Cardiac septum (tissue), 1 donor: ENCODE measurements around the gene PSMD14. TPM values are rescaled to one million over a fixed set of nuclear protein-coding genes. Genes with fewer than 3 reads are reported as not detected.
A peak's percentile ranks its signal among the peaks of the same experiment; 100 is the strongest.
"Not testable (repeated sequence)": the region's sequence is repeated elsewhere in the genome, so short reads cannot be mapped to it uniquely, and the experiment has no call there.

Source experiments
- DNase-seq: peaks from one replicate; pipeline ENCODE4 v3.0.0-alpha.2; 2020; ENCODE audit warnings: low spot score
- intact Hi-C: fragments of 100-400 bp; cut with DNase I; formaldehyde crosslinking; loops from one replicate; pipeline ENCODE4 v1.14.0; 2022
- long read RNA-seq: library from polyadenylated mRNA; unstranded; transcript quantifications from one replicate; pipeline ENCODE4 v2.0.0, GENCODE V29; 2021
- total RNA-seq: library from RNA; stranded (reverse); fragmentation: NEBNext Ultra II Directional; extraction: Animal tissue kit (Norgen Biotek cat#: 25700); gene quantifications from one replicate; pipeline ENCODE4 v1.2.1, GENCODE V29; 2021
- donor health status: DM: no; HTN: no; CAD: no.

The PSMD14 gene
- total RNA-seq: 46.0 TPM
- long read RNA-seq, transcript PSMD14-201 (12 exons, 1,954 nt): major isoform, 125 of 144 reads
- long read RNA-seq, partial matches to known transcripts: 6 of 144 reads
- long read RNA-seq, other reads (novel, unspliced or antisense): 13 of 144 reads

GRCh38 chr2:161308178-161308955, at the start of gene PSMD14:
TSS of gene PSMD14 (plus strand) at chr2:161308425. CDS start at chr2:161318826, 10,401 bp downstream.
- peak; percentile 98 for DNase-seq
- intact Hi-C loops: loop anchor here (5.0 kb wide), 1 partner anchor 146 kb away; the partner anchor contains the start of gene TANK

DNA sequence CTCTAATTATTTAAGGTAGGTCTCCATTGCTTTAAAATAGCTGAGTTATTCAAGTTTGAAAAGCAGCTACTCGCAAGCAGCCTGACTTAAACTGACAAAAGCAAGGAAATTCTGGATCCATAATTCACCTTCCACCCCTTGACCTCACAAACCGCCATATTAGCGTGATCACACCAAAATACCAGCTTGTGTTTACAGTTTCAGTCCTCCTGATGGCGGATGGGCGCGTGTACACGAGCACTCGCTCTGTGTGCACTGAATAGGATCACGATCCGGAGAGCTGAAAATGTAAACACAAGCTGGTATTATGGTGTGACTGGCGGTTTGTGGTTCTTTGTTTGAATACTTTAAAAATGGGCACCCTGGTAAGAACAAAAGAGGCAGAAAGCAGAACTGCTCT, 42.4 kb upstream of the PSMD14 start:
- DNase-seq: no peak
- intact Hi-C loops: no loop called here

DNA sequence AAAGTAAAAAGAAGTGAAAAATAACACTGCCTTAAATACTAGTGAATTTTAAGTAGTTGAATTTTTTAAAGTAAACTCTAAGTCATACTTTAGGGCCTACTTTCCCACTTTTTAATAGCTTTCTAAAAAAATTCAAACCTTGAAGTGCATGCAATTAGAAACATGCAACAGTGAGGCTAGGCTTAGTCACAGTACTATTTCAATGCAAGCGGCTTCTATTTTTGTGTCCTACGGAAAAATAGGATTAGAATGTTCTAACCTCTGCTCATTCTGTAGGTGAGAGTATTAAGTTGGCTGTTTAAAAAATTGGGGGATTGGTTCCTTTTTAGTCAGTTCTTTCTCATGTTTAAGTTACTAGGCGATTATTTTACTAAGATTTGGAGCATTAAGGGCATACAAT, 39.1 kb upstream of the PSMD14 start:
- DNase-seq: no peak
- intact Hi-C loops: no loop called here

GRCh38 chr2:161273038-161273760, 35.0 kb upstream of the PSMD14 start:
- intact Hi-C loops: loop anchor here (2.0 kb wide), 1 partner anchor 50 kb away; no protein-coding TSS in a partner anchor
- DNase-seq: no peak

- DNase-seq, intact Hi-C loops: not testable (repeated sequence)
Observed at GRCh38 chr2:161278564-161279229, 29.5 kb upstream of the PSMD14 start.

DNA sequence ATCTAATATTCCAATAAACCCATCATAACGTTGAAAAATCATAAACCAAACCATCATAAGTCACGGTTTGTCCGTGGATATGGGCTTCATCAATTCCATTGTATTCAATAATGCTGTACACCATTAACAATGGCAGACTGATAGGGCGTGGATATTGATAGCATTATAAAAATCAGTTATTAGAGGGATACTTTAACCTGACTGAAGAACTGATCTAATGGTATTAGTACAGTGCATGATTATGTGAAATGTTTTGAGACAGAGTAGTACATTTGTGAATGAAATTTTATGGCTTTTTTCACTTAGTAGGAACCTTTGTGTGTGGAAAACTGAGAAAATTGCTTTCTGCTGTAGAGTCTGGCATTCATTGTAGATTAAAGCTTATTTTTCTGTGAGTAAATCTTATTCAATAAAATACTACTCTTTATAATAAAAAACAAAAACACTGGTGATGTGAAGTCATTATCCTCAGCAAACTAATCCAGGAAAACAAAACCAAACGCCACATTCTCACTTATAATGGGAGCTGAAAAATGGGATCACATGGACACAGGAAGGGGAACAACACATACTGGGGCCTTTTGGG, 28.9 kb upstream of the PSMD14 start:
- DNase-seq, intact Hi-C loops: not testable (repeated sequence)

DNA sequence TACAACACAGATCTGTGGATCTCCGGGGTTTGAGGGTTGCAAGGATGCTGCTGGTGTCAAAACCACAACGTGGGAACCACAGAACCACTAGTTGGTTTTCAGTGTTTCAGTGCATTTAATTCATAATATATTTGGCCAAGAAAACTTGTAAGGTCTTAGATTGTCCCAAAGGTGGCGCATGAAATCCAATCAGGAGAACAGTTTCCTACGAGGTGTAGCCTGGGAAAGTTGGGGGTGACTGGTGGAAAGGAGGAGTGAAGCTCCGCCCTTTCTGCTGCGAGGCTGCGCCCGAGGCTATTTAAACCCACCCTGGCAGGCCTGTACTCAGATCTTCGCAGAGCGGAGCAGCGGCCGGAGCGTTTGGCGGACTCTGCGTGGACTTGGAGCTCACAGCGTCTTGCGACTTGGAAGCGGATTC, 27.3 kb upstream of the PSMD14 start:
- peak; percentile 85 for DNase-seq
- intact Hi-C loops: not testable (repeated sequence)

DNA sequence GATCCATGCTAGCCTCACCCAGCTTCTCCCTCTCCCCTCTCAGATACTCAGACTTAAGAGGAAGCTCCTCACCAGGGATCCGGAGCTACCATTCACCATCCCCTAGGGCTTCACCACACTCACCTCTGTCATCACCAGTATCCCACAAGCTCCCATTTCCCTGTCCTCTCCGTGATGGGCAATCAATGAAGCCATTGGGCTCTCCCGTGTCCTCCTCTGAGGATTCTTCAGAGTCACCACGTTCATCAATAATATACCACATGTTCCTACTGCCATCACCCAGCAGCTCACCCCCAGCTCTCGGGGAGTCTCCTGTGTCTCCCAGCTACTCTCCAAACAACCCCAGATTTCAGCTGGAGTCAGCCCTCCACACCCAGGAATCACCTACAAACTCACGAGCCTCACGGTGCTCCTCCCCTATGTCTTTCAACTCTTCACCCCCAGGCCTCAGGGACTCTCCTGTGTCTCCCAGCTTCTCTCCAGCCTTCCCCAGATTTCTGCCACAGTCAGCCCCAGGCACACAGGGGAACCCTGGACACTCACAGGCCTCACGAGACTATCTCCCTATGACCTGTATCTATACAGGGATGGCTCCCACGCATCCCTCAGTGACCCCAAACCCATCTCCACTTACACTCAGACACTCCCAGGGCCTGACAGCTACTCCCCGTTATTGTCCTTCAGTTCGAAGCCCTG, 26.5 kb upstream of the PSMD14 start:
- DNase-seq, intact Hi-C loops: not testable (repeated sequence)

GRCh38 chr2:161282311-161282644, 25.9 kb upstream of the PSMD14 start:
- intact Hi-C loops, DNase-seq: not testable (repeated sequence)

- no peak for DNase-seq
- intact Hi-C loops: no loop called here
Observed at GRCh38 chr2:161283926-161284325, 24.3 kb upstream of the PSMD14 start.

DNA sequence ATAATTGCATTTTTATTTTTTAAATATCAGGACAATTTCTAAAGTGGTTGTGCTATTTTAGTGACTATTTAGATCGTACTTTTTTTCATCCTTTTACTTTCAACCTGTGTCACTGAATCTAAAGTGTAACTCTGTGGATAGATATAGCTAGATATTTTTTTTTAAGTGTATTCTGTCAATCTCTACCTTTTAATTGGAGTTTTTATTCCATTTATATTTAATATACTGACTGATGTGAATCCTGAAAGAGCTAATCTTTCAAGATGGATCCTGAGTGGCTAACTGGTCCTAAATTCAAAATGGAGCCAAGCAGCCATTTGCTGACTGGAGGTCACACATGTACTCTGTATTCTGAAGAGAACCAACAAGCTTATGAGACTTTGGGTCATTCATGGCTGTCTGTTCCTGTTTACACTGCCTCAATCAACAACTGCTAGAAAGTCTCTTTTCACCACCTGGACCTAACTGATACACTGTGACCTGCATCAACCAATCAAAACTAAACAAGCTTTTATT, 4.6 kb upstream of the PSMD14 start:
- intact Hi-C loops: no loop called here
- no peak for DNase-seq

DNA sequence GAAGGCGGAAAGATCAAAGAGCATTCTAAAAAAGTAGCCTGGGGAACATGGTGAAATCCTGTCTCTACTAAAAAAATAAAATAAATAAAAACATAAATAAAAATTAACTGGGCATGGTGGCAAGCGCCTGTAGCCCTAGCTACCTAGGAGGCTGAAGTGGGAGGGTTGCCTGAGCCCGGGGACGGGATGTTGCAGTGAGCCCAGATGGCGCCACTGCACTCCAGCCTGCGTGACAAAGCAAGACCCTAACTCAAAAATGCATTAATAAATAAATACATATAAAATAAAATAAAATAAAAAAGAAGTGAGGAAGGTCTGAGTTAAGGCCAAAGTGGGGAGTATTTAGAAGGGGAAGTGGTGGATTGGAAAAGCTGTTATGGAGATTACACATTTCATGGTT, 1.3 kb upstream of the PSMD14 start:
- DNase-seq: no peak

DNA sequence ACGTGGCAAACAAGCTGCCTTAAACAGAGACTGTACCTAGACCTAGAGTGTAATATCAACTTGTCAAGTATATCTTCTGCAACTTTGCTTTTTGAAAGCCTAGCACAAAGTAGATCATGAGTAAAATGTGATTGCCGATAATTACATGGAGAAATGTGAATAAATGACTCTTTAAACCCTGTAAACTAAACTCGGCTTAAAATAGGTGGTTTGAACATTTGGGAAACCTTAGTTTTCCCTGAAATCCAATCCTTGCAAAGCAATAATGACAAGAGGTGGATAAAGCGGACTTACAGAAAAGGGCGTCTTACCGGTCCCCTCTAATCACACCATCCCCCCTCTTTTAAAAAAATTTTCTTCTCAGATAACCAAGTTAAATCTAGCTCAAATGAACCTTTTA, 549 bp upstream of the PSMD14 start:
- intact Hi-C loops: loop anchor here (5.0 kb wide), 1 partner anchor 145 kb away; the partner anchor contains the start of gene TANK
- no peak for DNase-seq

More for the DNA sequence above, 1.3 kb upstream of the PSMD14 start:
- intact Hi-C loops: loop anchor here (5.0 kb wide), 1 partner anchor 145 kb away; the partner anchor contains the start of gene TANK

DNA sequence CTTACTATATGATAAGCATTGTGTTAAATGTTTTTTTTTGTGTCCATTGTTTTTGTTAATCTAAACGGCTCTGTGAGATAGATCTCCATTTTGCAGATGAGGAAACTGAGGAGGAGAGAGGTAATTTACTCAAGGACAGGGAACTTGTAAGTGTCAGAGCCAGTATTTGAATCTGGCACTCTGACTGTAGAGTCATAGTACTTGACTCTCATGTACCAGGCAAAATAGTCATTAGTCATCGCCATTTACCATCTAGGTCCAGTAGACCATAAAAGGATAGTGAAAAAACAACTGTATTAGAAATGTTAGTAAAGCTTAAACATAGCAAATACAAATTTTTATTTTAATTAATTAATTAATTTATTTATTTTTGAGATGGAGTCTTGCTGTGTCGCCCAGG, 4.8 kb downstream of the PSMD14 start:
- no peak for DNase-seq
- intact Hi-C loops: no loop called here

- intact Hi-C loops: no loop called here
- no peak for DNase-seq
Observed at GRCh38 chr2:161315380-161315779, 7.2 kb downstream of the PSMD14 start.

- intact Hi-C loops: no loop called here
- DNase-seq: no peak
Observed at GRCh38 chr2:161316701-161317100, 8.5 kb downstream of the PSMD14 start.

DNA sequence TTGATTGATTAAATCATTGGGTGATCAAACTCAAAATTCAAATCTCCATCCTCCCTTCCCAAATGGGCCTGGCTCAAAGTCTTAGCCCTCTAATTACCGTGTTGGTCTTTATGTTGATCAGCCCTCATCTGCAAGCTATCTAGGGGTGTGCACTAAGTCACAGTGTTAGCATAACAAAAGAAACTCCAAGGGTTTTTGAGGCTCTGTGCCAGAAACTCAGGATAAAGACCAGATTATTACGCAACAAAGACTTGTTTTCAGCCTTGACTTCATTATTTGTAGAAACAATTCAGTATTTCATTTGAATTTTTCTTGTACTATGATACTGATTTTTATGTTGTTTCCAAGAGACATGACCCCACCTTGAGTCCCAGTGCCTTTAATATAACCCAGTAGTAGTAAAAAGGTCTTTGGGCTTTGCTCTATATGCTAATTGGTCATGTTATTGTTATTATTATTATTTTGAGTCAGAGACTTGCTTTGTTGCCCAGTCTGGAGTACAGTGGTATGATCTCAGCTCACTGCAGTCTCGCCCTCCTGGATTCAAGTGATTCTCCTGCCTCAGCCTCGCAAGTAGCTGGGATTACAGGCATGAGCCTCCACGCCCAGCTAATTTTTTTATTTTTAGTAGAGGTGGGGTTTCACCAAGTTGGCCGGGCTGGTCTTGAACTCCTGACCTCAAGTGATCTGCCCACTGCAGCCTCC, 13.9 kb downstream of the PSMD14 start:
- no peak for DNase-seq
- intact Hi-C loops: no loop called here

- DNase-seq: no peak
- intact Hi-C loops: no loop called here
Observed at GRCh38 chr2:161324876-161325275, 16.7 kb downstream of the PSMD14 start.
